H9 (cell line): ENCODE data around the gene BLVRB. TPM values are rescaled to one million over a fixed set of nuclear protein-coding genes. Genes with fewer than 3 reads are reported as not detected.
"Not testable (repeated sequence)": the region's sequence is repeated elsewhere in the genome, so short reads cannot be mapped to it uniquely, and the experiment has no call there.

Experiments used
- DNase-seq: peaks from one replicate; pipeline ENCODE4 v3.0.0-alpha.2; 2017
- H2AFZ ChIP-seq: one replicate; pipeline ENCODE4 v1.6.1; 2013; ENCODE audit warnings: mild to moderate bottlenecking, low read length, control low read depth, moderate library complexity
- H2AK5ac ChIP-seq: 2 replicates; pipeline ENCODE4 v1.6.1; 2013; ENCODE audit warnings: low read length, control low read depth, mixed read lengths; ENCODE audit not compliant: insufficient read length
- H2BK120ac ChIP-seq: one replicate; pipeline ENCODE4 v1.6.1; 2013; ENCODE audit warnings: low read depth, mild to moderate bottlenecking, low read length, control low read depth, inconsistent platforms; ENCODE audit not compliant: poor library complexity, severe bottlenecking
- H2BK12ac ChIP-seq: 2 replicates; pipeline ENCODE4 v1.6.1; 2013; ENCODE audit warnings: low read length, control low read depth, mixed read lengths, low read depth; ENCODE audit not compliant: insufficient read length
- H2BK15ac ChIP-seq: 2 replicates; pipeline ENCODE4 v1.6.1; 2013; ENCODE audit warnings: low read depth, low read length, control low read depth
- H2BK20ac ChIP-seq: one replicate; pipeline ENCODE4 v1.6.1; 2013; ENCODE audit warnings: low read depth, mild to moderate bottlenecking, low read length, control low read depth, inconsistent platforms; ENCODE audit not compliant: poor library complexity, severe bottlenecking
- H2BK5ac ChIP-seq: 2 replicates; pipeline ENCODE4 v1.6.1; 2013; ENCODE audit warnings: low read length, control low read depth, mixed read lengths; ENCODE audit not compliant: insufficient read length
- H3K14ac ChIP-seq: 2 replicates; pipeline ENCODE4 v1.6.1; 2013; ENCODE audit warnings: low read length, control low read depth; ENCODE audit not compliant: insufficient read depth
- H3K18ac ChIP-seq: 2 replicates; pipeline ENCODE4 v1.6.1; 2013; ENCODE audit warnings: low read depth, mild to moderate bottlenecking, mixed read lengths, low read length, control low read depth; ENCODE audit not compliant: insufficient read length
- H3K23ac ChIP-seq: 2 replicates; pipeline ENCODE4 v1.6.1; 2013; ENCODE audit warnings: low read length, control low read depth, mixed read lengths, low read depth; ENCODE audit not compliant: insufficient read length
- H3K23me2 ChIP-seq: 2 replicates; pipeline ENCODE4 v1.6.1; 2013; ENCODE audit warnings: low read depth, mild to moderate bottlenecking, mixed read lengths, low read length, control low read depth; ENCODE audit not compliant: insufficient read length, poor library complexity, severe bottlenecking
- H3K27ac ChIP-seq: 2 replicates; pipeline ENCODE4 v1.5.1; 2013; ENCODE audit warnings: low read length, control low read depth, mixed read lengths, low read depth; ENCODE audit not compliant: insufficient read length
- H3K27me3 ChIP-seq: 2 replicates; pipeline ENCODE4 v1.6.1; 2013; ENCODE audit warnings: low read length, control low read depth, inconsistent platforms; ENCODE audit not compliant: insufficient read depth
- H3K4ac ChIP-seq: 2 replicates; pipeline ENCODE4 v1.6.1; 2013; ENCODE audit warnings: low read depth, mild to moderate bottlenecking, control low read depth, inconsistent platforms, low read length, moderate library complexity
- H3K4me1 ChIP-seq: 2 replicates; pipeline ENCODE4 v1.6.1; 2013; ENCODE audit warnings: low read length, control low read depth, inconsistent platforms; ENCODE audit not compliant: insufficient read depth
- H3K4me2 ChIP-seq: 2 replicates; pipeline ENCODE4 v1.6.1; 2013; ENCODE audit warnings: low read length, control low read depth, mixed read lengths; ENCODE audit not compliant: insufficient read length, insufficient read depth
- H3K56ac ChIP-seq: 2 replicates; pipeline ENCODE4 v1.6.1; 2013; ENCODE audit warnings: low read depth, mild to moderate bottlenecking, mixed read lengths, low read length, control low read depth; ENCODE audit not compliant: insufficient read length
- H3K79me1 ChIP-seq: 2 replicates; pipeline ENCODE4 v1.6.1; 2013; ENCODE audit warnings: low read depth, mild to moderate bottlenecking, moderate library complexity, low read length, control low read depth, inconsistent platforms; ENCODE audit not compliant: insufficient read depth, poor library complexity, severe bottlenecking
- H3K79me2 ChIP-seq: 2 replicates; pipeline ENCODE4 v1.6.1; 2013; ENCODE audit warnings: low read length, control low read depth, inconsistent platforms; ENCODE audit not compliant: insufficient read depth
- H3K9ac ChIP-seq: 2 replicates; pipeline ENCODE4 v1.6.1; 2013; ENCODE audit warnings: low read length, control low read depth, mixed read lengths; ENCODE audit not compliant: insufficient read length; ENCODE audit errors: extremely low read depth
- H3K9me3 ChIP-seq: one replicate; pipeline ENCODE4 v1.6.1; 2013; ENCODE audit warnings: low read depth, low read length, inconsistent platforms; ENCODE audit not compliant: control insufficient read depth
- H3T11ph ChIP-seq: one replicate; pipeline ENCODE4 v1.6.1; 2013; ENCODE audit warnings: mild to moderate bottlenecking, low read length, control low read depth, inconsistent platforms
- H4K20me1 ChIP-seq: one replicate; pipeline ENCODE4 v1.6.1; 2013; ENCODE audit not compliant: control insufficient read depth, insufficient read length, insufficient read depth
- H4K5ac ChIP-seq: 2 replicates; pipeline ENCODE4 v1.6.1; 2013; ENCODE audit warnings: low read depth, mild to moderate bottlenecking, mixed read lengths, low read length, control low read depth; ENCODE audit not compliant: insufficient read length
- H4K8ac ChIP-seq: replicated peaks from 2 replicates; pipeline ENCODE4 v1.6.1; 2013; ENCODE audit warnings: low read length, control low read depth, mixed read lengths, low read depth; ENCODE audit not compliant: insufficient read length
- H4K91ac ChIP-seq: 2 replicates; pipeline ENCODE4 v1.6.1; 2013; ENCODE audit warnings: low read depth, mild to moderate bottlenecking, moderate library complexity, mixed read lengths, low read length, control low read depth; ENCODE audit not compliant: insufficient read length
- H3K27ac Mint-ChIP-seq, 3 experiments: 2 replicates in 2 of 3; 3 replicates in 1 of 3; pipeline ENCODE4 v1.8.0; 2020 to 2021; ENCODE audit warnings: mixed read lengths in 3 of 3, mild to moderate bottlenecking in 1 of 3, moderate library complexity in 1 of 3
- H3K27me3 Mint-ChIP-seq: 2 replicates; pipeline ENCODE4 v1.8.0; 2021; ENCODE audit warnings: low read depth, mild to moderate bottlenecking, moderate library complexity, mixed read lengths
- H3K36me3 Mint-ChIP-seq, 3 experiments: 2 replicates in 2 of 3; 3 replicates in 1 of 3; pipeline ENCODE4 v1.8.0; 2020 to 2021; ENCODE audit warnings: low read depth in 3 of 3, mixed read lengths in 3 of 3; ENCODE audit not compliant: insufficient read depth in 1 of 3
- H3K4me1 Mint-ChIP-seq, 2 experiments: 2 replicates each; pipeline ENCODE4 v1.8.0; 2020; ENCODE audit warnings: mixed read lengths in 2 of 2
- H3K4me3 Mint-ChIP-seq, 2 experiments: 2 replicates in 1 of 2; 3 replicates in 1 of 2; pipeline ENCODE4 v1.8.0; 2020 to 2021; ENCODE audit warnings: mild to moderate bottlenecking in 2 of 2, mixed read lengths in 2 of 2, moderate library complexity in 1 of 2
- H3K9me3 Mint-ChIP-seq, 2 experiments: 2 replicates in 1 of 2; 3 replicates in 1 of 2; pipeline ENCODE4 v1.8.0; 2020; ENCODE audit warnings: mild to moderate bottlenecking in 2 of 2, mixed read lengths in 2 of 2, moderate library complexity in 1 of 2
- CTCF ChIP-seq: fragments of 200-600 bp; sonication (generic); conservative IDR thresholded peaks from 3 replicates; pipeline ENCODE4 v1.8.0; 2021; ENCODE audit warnings: antibody characterized with exemption, mild to moderate bottlenecking
- WGBS: extraction: QIAGEN DNeasy Blood & Tissue Kit; methylation state at CpG from one replicate; pipeline ENCODE4 v1.1.7; 2013; ENCODE audit warnings: missing lambda C conversion rate, low lambda C conversion rate, mixed read lengths; ENCODE audit not compliant: insufficient read length; ENCODE audit errors: extremely low coverage; 5-methylcytosine and 5-hydroxymethylcytosine counted together
- total RNA-seq: library from RNA; stranded (reverse); gene quantifications from 2 replicates; pipeline ENCODE4 v1.2.1, GENCODE V29; 2021

Gene BLVRB
- total RNA-seq, 1 experiment from 2014 or later = 27.9 TPM

GRCh38 chr19:40501599-40501998 is 36.1 kb upstream of the BLVRB start:
- TF ChIP-seq CTCF = no peak
- WGBS = no CpG with 5 or more reads among the region's 4 CpGs

GRCh38 chr19:40500678-40501530 is 35.4 kb upstream of the BLVRB start:
- not testable (repeated sequence) for H2AFZ ChIP-seq, H3K4ac ChIP-seq, H3K4me1 ChIP-seq, H2AK5ac ChIP-seq, H2BK12ac ChIP-seq, H3K23ac ChIP-seq, H3K23me2 ChIP-seq, H3K14ac ChIP-seq, H2BK20ac ChIP-seq, H2BK5ac ChIP-seq, H3T11ph ChIP-seq, DNase-seq, H3K4me2 ChIP-seq, H3K4me3 Mint-ChIP-seq, H4K5ac ChIP-seq, H3K27me3 ChIP-seq, H3K9me3 ChIP-seq, H3K18ac ChIP-seq, H3K27ac ChIP-seq, H3K79me1 ChIP-seq, H3K79me2 ChIP-seq, H4K8ac ChIP-seq, H3K4me1 Mint-ChIP-seq, H3K27ac Mint-ChIP-seq, H3K36me3 Mint-ChIP-seq, H2BK15ac ChIP-seq, H3K56ac ChIP-seq, H4K20me1 ChIP-seq, H2BK120ac ChIP-seq, H3K9ac ChIP-seq, H3K9me3 Mint-ChIP-seq, H4K91ac ChIP-seq
- peaks cover 56% of the 10 kb centered on the region for H3K27me3 Mint-ChIP-seq
- no CpG with 5 or more reads among the region's 8 CpGs for WGBS

More at GRCh38 chr19:40501599-40501998, 36.1 kb upstream of the BLVRB start:
- no peaks in the 10 kb centered on the region for H4K20me1 ChIP-seq
- no peak overlapping the region for H2AFZ ChIP-seq
- no peaks in the 10 kb centered on the region for H3K9me3 ChIP-seq
- H3T11ph ChIP-seq = no peak overlapping the region
- no peak overlapping the region for H2BK12ac ChIP-seq
- peaks cover 4 to 7% of the 10 kb centered on the region in 2 experiments; a peak in 2 of 4 replicates for H3K4me1 Mint-ChIP-seq
- H3K27ac ChIP-seq = no peak overlapping the region
- H3K56ac ChIP-seq = no peak overlapping the region
- H3K4me1 ChIP-seq = 0 out of 2 replicates have a peak, but pooled peaks cover 3% of the 10 kb centered on the region
- H3K14ac ChIP-seq = no peak overlapping the region
- H3K9ac ChIP-seq = no peak overlapping the region
- no peak overlapping the region for H4K5ac ChIP-seq
- H2AK5ac ChIP-seq = no peak overlapping the region
- no peak for DNase-seq
- no peak overlapping the region for H3K4ac ChIP-seq
- H3K4me2 ChIP-seq = no peak overlapping the region
- H2BK120ac ChIP-seq = no peak overlapping the region
- H3K18ac ChIP-seq = no peak overlapping the region
- H3K23ac ChIP-seq = no peak overlapping the region
- no peak overlapping the region for H3K4me3 Mint-ChIP-seq
- H3K9me3 Mint-ChIP-seq = no peaks in the 10 kb centered on the region; a peak in 1 of 5 replicates
- no peak overlapping the region for H4K8ac ChIP-seq
- no peak overlapping the region for H2BK20ac ChIP-seq
- no peak overlapping the region for H4K91ac ChIP-seq
- no peaks in the 10 kb centered on the region for H3K23me2 ChIP-seq
- no peak overlapping the region for H2BK5ac ChIP-seq
- no peaks in the 10 kb centered on the region for H3K27me3 ChIP-seq
- H3K36me3 Mint-ChIP-seq = no peaks in the 10 kb centered on the region
- no peak overlapping the region for H2BK15ac ChIP-seq
- H3K27me3 Mint-ChIP-seq = peaks cover 63% of the 10 kb centered on the region
- no peak overlapping the region for H3K27ac Mint-ChIP-seq
- no peaks in the 10 kb centered on the region for H3K79me1 ChIP-seq
- no peaks in the 10 kb centered on the region for H3K79me2 ChIP-seq
